Fibroblast of skin of right quadriceps (primary cell): ENCODE results near the gene NDUFS2.

Experiments
- DNase-seq: peaks from one replicate; pipeline ENCODE4 v3.0.0-alpha.2; 2013

Gene NDUFS2

GRCh38 chr1:161172776-161173376 is 29.3 kb upstream of the NDUFS2 start:
- peak; percentile 93 for DNase-seq

DNA sequence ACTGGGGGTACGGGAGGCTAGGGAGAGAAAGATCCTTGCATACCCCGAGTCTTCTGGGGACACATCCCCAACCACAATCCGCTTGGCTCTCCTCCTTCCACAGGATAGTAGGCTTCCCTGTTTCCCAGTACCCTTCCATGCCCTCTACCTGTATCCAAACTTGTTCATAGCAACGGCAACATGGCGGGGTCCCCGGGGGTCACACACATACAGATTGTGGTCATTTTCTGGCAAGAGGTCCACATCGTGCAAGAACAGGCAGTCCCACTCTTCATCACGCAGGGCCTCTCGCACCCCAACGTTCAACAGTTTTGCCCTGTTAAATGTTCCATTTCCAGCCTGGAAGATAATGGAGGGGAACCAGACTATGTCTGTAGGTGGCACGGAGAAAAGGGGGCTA is 28.5 kb upstream of the NDUFS2 start:
- no peak for DNase-seq

DNA sequence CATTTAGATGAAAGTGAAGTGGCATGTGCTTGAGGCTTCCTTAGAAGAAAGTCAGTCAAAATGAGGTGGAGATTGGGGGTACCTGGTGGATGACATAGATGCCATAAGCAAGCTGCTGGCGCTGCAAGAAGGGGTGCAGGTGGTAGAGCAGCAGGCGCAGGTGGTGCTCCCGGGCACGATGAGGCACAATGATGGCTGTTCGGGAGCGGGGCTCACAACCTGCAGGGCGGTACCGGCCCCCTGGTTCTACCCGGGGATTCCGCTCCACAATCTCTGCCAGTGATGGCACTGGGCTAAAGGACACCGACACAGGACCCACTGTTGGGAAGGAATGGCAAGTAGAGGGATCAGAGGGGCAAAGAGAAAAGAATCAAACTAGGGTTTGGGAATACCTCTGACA is 27.3 kb upstream of the NDUFS2 start:
- no peak for DNase-seq

DNA sequence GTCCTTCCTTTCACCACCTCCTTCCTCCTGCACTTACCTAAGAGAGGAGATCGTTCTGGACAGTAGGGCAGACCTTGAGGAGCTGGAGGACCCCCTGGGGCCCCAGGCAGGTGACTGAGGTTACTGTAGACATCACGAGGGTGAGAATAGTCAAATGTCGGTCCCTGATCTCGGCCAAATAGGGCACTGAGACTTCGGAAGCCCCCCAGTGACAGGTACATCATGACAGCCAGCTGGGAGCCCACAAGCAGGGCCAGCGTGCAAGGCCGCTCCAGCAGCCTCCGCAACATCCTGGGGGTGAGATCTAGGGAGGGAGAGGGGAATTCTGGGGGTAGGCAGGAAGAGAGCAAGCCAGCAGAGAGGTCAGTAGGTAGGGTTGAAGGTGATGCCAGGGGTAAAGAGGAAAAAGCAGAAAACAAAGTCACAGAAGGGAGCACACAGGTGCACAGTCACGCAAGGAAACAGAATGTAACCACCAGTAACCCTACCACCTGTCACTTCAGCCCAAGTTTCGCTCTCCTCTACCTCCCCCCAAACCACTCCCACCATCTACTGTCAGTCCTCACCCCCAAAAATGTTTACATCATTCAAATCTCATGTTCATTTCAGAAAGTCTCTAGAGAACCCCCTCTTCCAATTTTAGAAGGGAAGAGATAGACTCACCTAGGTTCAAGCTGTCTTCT is 26.3 kb upstream of the NDUFS2 start:
- DNase-seq = no peak

DNA sequence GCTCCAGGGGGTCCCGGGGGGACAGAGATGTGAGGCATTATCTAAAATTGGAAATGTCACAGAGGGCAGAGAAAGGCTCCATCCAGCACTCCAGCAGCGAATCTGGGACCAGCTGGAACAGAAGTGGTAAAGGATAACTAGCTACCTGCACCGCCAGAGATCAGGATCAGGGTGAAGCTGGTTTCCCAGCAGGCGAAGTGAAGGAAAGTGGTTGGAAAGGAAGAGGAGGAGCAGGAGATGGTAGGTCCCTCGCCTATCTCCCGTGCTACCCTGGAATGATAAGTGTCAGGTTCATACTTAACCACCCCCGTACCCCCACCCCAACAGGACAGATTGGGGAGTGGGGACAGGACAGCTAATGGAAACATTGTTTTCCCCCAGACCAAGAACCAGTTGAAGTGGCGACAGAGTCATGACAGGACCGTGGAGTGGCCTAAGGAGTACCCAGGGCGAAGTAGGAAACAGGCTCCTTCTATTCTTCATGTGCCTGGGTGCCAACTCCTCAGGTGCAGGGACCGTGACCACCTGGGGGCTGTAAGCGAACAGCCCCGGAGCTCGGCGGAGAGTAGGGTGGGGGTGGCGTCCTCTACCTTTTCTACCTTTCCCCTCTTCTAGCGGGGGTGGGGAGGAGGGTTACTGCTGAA is 25.6 kb upstream of the NDUFS2 start:
- DNase-seq = no peak

- DNase-seq = peak; percentile 74
These were observed 24.8 kb upstream of the NDUFS2 start, which contains the start of gene B4GALT3 for GRCh38 chr1:161177112-161177935. B4GALT3 (minus strand) TSS chr1:161177507; CDS start chr1:161176060, 1,447 bp downstream.

GRCh38 chr1:161177936-161178244 is 24.3 kb upstream of the NDUFS2 start:
- no peak for DNase-seq

DNA sequence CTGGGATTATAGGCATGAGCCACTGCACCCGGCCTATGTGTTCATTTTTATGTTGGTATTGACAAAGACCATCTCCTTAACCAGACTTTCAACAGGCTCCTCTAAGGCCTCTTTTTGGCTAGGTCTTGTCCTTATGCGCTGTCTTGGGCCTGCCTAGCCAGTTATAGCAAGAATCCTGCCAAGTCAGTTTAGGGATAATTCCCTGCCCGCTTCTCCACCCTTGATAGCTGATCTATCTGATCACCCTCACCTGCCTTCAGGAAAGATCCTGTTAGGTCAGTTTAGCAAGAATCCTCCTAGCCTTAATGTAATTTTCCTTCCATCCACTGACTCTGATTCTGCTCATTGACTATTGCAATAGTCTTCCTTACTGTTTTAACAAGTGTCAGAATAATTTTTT is 22.5 kb upstream of the NDUFS2 start:
- no peak for DNase-seq

- DNase-seq = no peak
These were observed 21.5 kb upstream of the NDUFS2 start for GRCh38 chr1:161180639-161181038.

DNA sequence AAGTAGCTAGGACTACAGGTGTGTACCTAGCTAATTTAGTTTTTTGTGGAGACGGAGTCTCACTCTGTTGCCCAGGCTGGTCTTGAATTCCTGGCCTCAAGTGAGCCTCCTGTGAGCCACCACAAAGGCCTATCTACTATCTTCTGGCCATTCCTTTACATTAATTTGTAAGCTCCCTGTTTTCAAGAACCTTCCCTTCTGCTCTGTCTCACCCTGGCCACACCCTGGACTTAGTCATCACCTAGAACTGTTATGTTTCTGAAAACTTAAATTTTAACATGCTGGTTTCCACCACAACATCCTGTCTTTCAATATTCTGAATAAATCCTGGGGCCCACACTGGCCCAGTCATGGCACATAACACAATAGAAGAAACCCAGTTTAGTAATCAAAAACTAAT is 20.0 kb upstream of the NDUFS2 start:
- DNase-seq = peak; percentile 53

- DNase-seq = peak; percentile 70
These were observed 16.9 kb upstream of the NDUFS2 start for GRCh38 chr1:161185282-161185682.

- no peak for DNase-seq
These were observed 16.3 kb upstream of the NDUFS2 start for GRCh38 chr1:161185732-161186311.

- no peak for DNase-seq
These were observed 14.9 kb upstream of the NDUFS2 start for GRCh38 chr1:161187311-161187710.

DNA sequence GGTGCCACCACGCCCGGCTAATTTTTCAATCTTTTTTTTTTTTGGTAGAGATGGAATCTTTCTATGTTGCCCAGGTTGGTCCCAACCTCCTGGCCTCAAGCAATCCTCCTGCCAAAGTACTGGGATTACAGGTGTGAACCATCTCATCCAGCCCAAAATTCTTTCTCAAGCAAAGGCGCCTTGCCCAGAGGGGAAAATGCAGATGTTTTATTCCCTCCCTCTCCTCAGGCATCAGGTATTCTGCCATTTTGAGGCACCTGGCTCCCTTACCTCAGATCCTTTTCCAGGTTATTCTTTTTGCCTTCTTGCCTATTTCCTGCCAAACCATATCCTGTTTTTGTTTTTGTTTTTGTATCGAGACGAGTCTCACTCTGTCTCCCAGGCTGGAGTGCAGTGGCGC is 13.8 kb upstream of the NDUFS2 start:
- no peak for DNase-seq

DNA sequence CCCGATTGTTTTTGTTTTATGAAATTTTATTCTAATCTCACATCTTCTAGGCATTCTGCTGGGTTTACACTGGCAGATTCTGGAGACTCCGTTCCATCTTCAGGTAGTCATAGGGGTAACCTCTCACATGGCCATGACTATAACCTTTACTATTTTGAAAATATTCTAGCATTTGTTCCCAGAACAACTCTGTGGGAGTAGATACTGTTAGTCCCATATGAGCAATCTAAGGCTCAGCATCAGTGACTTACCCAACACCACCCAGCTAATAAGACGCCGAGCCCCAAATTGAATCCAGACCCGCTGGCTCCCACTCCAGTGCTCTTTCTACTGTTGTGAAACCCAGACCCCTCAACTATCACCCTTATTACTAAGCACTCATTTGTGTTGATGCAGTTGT is 13.1 kb upstream of the NDUFS2 start:
- DNase-seq = no peak

DNA sequence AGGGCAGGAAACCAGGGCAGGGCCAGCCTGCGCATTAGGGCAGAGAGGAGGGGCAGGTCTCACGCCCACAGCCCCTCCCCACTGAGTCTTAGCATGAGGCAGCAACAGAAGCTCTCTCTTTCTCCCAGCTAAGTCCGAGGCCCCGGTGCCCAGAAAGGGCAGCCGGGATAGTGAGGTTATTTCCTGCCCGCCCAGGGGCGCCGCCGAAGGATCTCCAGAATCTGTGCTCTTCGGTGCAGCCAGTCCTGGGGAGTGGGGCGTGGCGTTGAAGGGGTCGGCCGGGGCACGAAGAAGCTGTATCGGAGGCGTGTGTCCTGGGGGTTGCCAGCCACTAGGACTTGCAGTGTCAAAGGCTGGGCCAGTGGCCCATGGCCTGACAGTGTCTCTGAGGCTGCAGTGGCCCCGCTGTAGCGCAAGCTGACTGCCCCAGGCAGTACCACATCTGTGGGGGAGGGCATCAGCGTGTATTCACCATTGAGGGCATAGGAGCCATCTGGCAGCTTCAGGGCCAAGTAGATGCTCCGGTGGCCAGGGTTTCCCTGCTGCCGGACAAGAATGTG is 11.1 kb upstream of the NDUFS2 start:
- no peak for DNase-seq

DNA sequence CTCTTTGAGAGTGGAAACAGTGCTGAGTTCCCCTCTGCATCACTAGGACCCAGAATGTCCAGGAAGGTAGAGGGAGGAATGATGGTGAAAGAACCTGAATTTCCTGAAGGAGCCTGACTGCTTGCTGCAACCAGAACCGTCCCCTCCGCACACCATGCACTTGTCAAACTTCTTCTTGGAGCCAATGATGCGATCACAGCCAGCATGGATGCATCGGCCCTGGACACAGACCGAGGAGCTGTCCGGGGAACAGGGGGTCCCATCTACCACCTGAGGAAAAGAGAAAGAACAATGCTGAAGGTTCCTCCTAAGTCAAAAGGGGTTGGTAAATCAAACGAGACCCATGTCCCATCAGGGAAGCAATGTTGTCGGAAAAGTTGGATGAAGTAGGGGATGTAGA is 10.2 kb upstream of the NDUFS2 start:
- DNase-seq = no peak

GRCh38 chr1:161192476-161193465 is 9.4 kb upstream of the NDUFS2 start:
- DNase-seq = peak; percentile 64

GRCh38 chr1:161193561-161194235 is 8.5 kb upstream of the NDUFS2 start:
- DNase-seq = no peak

DNA sequence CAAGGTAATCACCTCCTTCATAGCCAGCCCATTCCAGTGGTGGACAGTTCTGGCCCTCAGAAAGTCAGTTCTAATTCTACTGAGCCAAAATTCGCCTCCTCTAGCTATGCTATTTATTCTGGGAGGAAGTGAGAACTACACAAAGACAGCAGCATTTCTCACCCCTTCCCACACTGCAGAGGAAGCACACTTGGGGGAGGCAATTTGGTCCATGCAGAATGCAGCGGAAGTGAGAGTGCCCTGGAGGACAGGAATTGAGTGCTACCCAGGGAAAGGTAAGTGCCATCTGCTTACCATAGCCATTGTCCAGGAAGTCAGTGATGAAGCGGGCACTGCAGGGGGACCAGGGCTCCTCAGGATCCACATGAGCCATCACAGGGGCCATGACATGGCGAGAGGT is 7.0 kb upstream of the NDUFS2 start:
- DNase-seq = no peak

DNA sequence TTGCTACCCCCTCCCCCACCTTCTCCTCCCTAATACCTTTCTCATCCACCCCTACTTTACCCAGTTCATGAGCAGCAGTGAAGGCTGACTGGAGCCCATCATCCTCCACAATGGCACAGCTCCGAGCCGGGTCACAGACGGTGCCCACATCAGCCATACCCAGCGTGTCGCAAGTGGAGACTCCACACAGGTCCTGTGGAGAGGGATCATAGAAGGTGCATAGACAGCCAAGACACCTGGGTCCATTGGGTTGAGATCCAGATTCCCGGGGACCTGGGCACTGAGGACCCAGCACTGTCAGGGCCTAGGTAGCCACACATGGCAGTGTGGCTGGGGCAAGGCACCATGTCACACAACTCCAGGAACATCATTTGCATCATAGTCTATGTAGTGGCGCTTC is 6.1 kb upstream of the NDUFS2 start:
- no peak for DNase-seq
